K562 (cell line): Measurements from ENCODE around the gene GFRA3. TPM values are rescaled to one million over a fixed set of nuclear protein-coding genes. Genes with fewer than 3 reads are reported as not detected.

Experiments used
- ATAC-seq: fragments of 200-7000 bp; cut with Tn5 transposase; 3 replicates; pipeline ENCODE4 v1.9.1; 2020; ENCODE audit warnings: moderate library complexity
- BruUV-seq: library from RNA; stranded (reverse); fragments of 400-500 nt; replicated peaks from 2 replicates; lab custom pipeline; 2021; lab: Mats Ljungman, UMichigan
- CTCF ChIA-PET: fragments of 300-600 bp; formaldehyde crosslinking; extraction: SDS; loops from one replicate; lab custom pipeline; 2021; ENCODE audit warnings: low intra/inter-chr PET ratio; lab: Yijun Ruan, JAX
- POLR2A ChIA-PET: fragments of 300-600, 350-650 bp; sonication (Branson Sonifier 250); formaldehyde crosslinking; extraction: SDS; loops from one replicate; lab custom pipeline; 2021; ENCODE audit warnings: antibody characterized with exemption, inconsistent platforms; lab: Yijun Ruan, JAX
- DNase-seq, 4 experiments: peaks; one replicate each; pipeline versions ENCODE4 v3.0.0 to v3.0.0-alpha.2; 2011 to 2018; ENCODE audit warnings: low spot score in 3 of 4, mixed read lengths in 3 of 4; ENCODE audit errors: extremely low read depth in 1 of 4
- FAIRE-seq: peaks from 2 replicates; lab custom pipeline; 2011; peaks lifted over from hg19 to GRCh38; lab: Jason Lieb, UNC
- H2AFZ ChIP-seq: 2 replicates; pipeline ENCODE4 v1.6.0; 2011; ENCODE audit warnings: low read depth, low read length, control low read depth, inconsistent platforms
- H3K27ac ChIP-seq: fragments of 200-600 bp; 3 replicates; pipeline ENCODE4 v1.8.0; 2011; ENCODE audit warnings: low read depth, mild to moderate bottlenecking, control low read depth, inconsistent platforms, low read length, moderate library complexity, mixed read lengths; ENCODE audit errors: extremely low read depth
- H3K27me3 ChIP-seq, 2 experiments: fragments of 300-600 bp in 1 of 2; 2 replicates in 1 of 2; 3 replicates in 1 of 2; pipeline versions ENCODE4 v1.6.0 to v1.8.0; 2011; ENCODE audit warnings: inconsistent platforms in 2 of 2, low read length in 2 of 2, mild to moderate bottlenecking in 1 of 2, mixed read lengths in 1 of 2, moderate library complexity in 1 of 2; ENCODE audit not compliant: control insufficient read depth in 2 of 2, insufficient read depth in 2 of 2
- H3K36me3 ChIP-seq: fragments of 300-600 bp; 3 replicates; pipeline ENCODE4 v1.8.0; 2011; ENCODE audit warnings: mild to moderate bottlenecking, low read length, inconsistent platforms; ENCODE audit not compliant: control insufficient read depth, insufficient read depth
- H3K4me1 ChIP-seq, 2 experiments: fragments of 200-600 bp in 1 of 2; replicated peaks in 1 of 2; 2 replicates in 1 of 2; 3 replicates in 1 of 2; pipeline versions ENCODE4 v1.5.1 to v1.8.0; 2011; ENCODE audit warnings: inconsistent platforms in 2 of 2, low read length in 2 of 2, mild to moderate bottlenecking in 1 of 2, mixed read lengths in 1 of 2, moderate library complexity in 1 of 2; ENCODE audit not compliant: control insufficient read depth in 2 of 2, insufficient read depth in 2 of 2
- H3K4me2 ChIP-seq: 2 replicates; pipeline ENCODE4 v1.6.1; 2011; ENCODE audit warnings: low read length, control low read depth, inconsistent platforms, mixed read lengths; ENCODE audit not compliant: insufficient read depth
- H3K4me3 ChIP-seq: fragments of 200-600 bp; sonication (generic), shearing (Covaris generic); 2 replicates; pipeline ENCODE4 v1.5.1; 2016; ENCODE audit warnings: control low read depth, inconsistent platforms
- H3K79me2 ChIP-seq: fragments of 200-600 bp; 3 replicates; pipeline ENCODE4 v1.8.0; 2011; ENCODE audit warnings: low read length, inconsistent platforms; ENCODE audit not compliant: control insufficient read depth, insufficient read depth
- H3K9ac ChIP-seq, 2 experiments: 2 replicates each; pipeline versions ENCODE4 v1.6.0 to v1.6.1; 2011; ENCODE audit warnings: low read depth in 2 of 2, low read length in 2 of 2, control low read depth in 1 of 2, inconsistent platforms in 1 of 2, mild to moderate bottlenecking in 1 of 2, mixed read lengths in 1 of 2; ENCODE audit not compliant: insufficient read depth in 1 of 2
- H3K9me1 ChIP-seq: one replicate; pipeline ENCODE4 v1.6.0; 2011; ENCODE audit warnings: inconsistent platforms, mild to moderate bottlenecking, low read length, moderate library complexity; ENCODE audit not compliant: control insufficient read depth, insufficient read depth
- H3K9me3 ChIP-seq: replicated peaks from 2 replicates; pipeline ENCODE4 v1.5.1; 2011; ENCODE audit warnings: low read depth, low read length, inconsistent platforms; ENCODE audit not compliant: control insufficient read depth, insufficient read depth
- H4K20me1 ChIP-seq: replicated peaks from 2 replicates; pipeline ENCODE4 v1.6.1; 2011; ENCODE audit warnings: low read length, inconsistent platforms, mixed read lengths; ENCODE audit not compliant: control insufficient read depth, insufficient read depth
- CREB1 ChIP-seq, 2 experiments: sonication (generic) in 1 of 2; formaldehyde crosslinking in 1 of 2; IDR thresholded peaks; 2 replicates each; pipeline versions ENCODE4 v1.6.1 to v1.8.0; 2012 to 2022; ENCODE audit warnings: inconsistent platforms in 1 of 2, mild to moderate bottlenecking in 1 of 2, missing genetic modification reagents in 1 of 2, moderate library complexity in 1 of 2
- FOSL1 ChIP-seq: fragments of 200-800 bp; sonication (Bioruptor generic); conservative IDR thresholded peaks from 2 replicates; pipeline ENCODE4 v1.6.1; 2016; ENCODE audit warnings: missing genetic modification characterization, missing compliant biosample characterization
- FUS ChIP-seq: fragments of 200-400 bp; formaldehyde crosslinking; optimal IDR thresholded peaks from 2 replicates; pipeline ENCODE3; 2017; ENCODE audit warnings: low read depth, low read length
- HOXB6 ChIP-seq: fragments of 250-450 bp; sonication (Bioruptor Pico); IDR thresholded peaks from 2 replicates; pipeline ENCODE4 v1.5.1; 2022; ENCODE audit warnings: mild to moderate bottlenecking, borderline replicate concordance
- IRF2 ChIP-seq: sonication (generic); formaldehyde crosslinking; IDR thresholded peaks from 2 replicates; pipeline ENCODE4 v1.8.1; 2022; ENCODE audit warnings: mild to moderate bottlenecking, missing genetic modification reagents
- MAFG ChIP-seq: fragments of 450-650 bp; conservative IDR thresholded peaks from 2 replicates; pipeline ENCODE4 v1.6.1; 2016; ENCODE audit warnings: missing genetic modification characterization, missing compliant biosample characterization
- MEF2A ChIP-seq: IDR thresholded peaks from 2 replicates; pipeline ENCODE4 v1.6.1; 2011; ENCODE audit warnings: low read depth, mild to moderate bottlenecking, low read length, moderate library complexity; ENCODE audit not compliant: control insufficient read depth
- NCOA4 ChIP-seq: fragments of 450-650 bp; IDR thresholded peaks from 2 replicates; pipeline ENCODE4 v1.6.1; 2018; ENCODE audit warnings: mild to moderate bottlenecking; ENCODE audit not compliant: partially characterized antibody
- SIN3A ChIP-seq, 2 experiments: fragments of 150-350 bp in 1 of 2; IDR thresholded peaks; 2 replicates each; pipeline ENCODE4 v1.6.1; 2011 to 2016; ENCODE audit warnings: borderline replicate concordance in 2 of 2, low read depth in 2 of 2, low read length in 2 of 2, mild to moderate bottlenecking in 2 of 2, moderate library complexity in 2 of 2; ENCODE audit not compliant: control insufficient read depth in 1 of 2
- SMARCE1 ChIP-seq: fragments of 450-650 bp; IDR thresholded peaks from 2 replicates; pipeline ENCODE4 v1.7.1; 2016; ENCODE audit warnings: mild to moderate bottlenecking
- ZC3H11A ChIP-seq: IDR thresholded peaks from 2 replicates; pipeline ENCODE4 v1.6.1; 2012; ENCODE audit warnings: low read depth, low read length, improper control_type of control experiment
- ZNF146 ChIP-seq: IDR thresholded peaks from one replicate; pipeline ENCODE4 v1.6.1; 2018; ENCODE audit warnings: missing compliant biosample characterization; ENCODE audit not compliant: unreplicated experiment
- ZNF24 ChIP-seq: fragments of 450-650 bp; IDR thresholded peaks from 2 replicates; pipeline ENCODE4 v1.6.1; 2016
- WGBS: fragments of 100-300 bp; shearing (Covaris generic); methylation state at CpG from one replicate; pipeline ENCODE4 v1.1.6; 2016; ENCODE audit warnings: low coverage, mixed read lengths; ENCODE audit not compliant: insufficient coverage; ENCODE audit errors: missing lambda C conversion rate; 5-methylcytosine and 5-hydroxymethylcytosine counted together
- in situ Hi-C: fragments of 300-500 bp; cut with MboI; formaldehyde crosslinking; loops from 4 replicates; pipeline ENCODE4 v1.15.0; 2018; ENCODE audit warnings: inconsistent platforms, mixed read lengths
- intact Hi-C: fragments of 100-400 bp; cut with micrococcal nuclease; formaldehyde crosslinking; loops from 2 replicates; pipeline ENCODE4 v1.14.2; 2022
- polyA plus RNA-seq, 8 experiments: library from polyadenylated mRNA; depleted of rRNA in 4 of 8; stranded (reverse) in 5 of 8; unstranded in 3 of 8; fragments of >200 nt; fragmentation: Nextera tagmentation in 2 of 8; fragmentation: Illumina TruSeq in 1 of 8; extraction: Ambion mirVana in 2 of 8; extraction: Trizol in 1 of 8; gene quantifications; 2 replicates each; pipeline versions ENCODE4 v1.2.1 to v1.2.3, GENCODE V29; 2011 to 2014; ENCODE audit warnings: inconsistent platforms in 1 of 8, missing spikeins in 1 of 8
- total RNA-seq, 7 experiments: library from RNA; depleted of rRNA in 6 of 7; stranded (reverse); fragments of >200 nt in 6 of 7; fragmentation: Illumina TruSeq in 2 of 7; extraction: Trizol in 2 of 7; gene quantifications; 2 replicates each; pipeline versions ENCODE4 v1.2.1 to v1.2.3, GENCODE V29; 2011 to 2021; ENCODE audit warnings: low replicate concordance in 1 of 7

The GFRA3 gene
- total and polyA plus RNA-seq, 9 of the 15 experiments (the other 6 are each of a cell fraction or from before 2014, with no cell fraction given) = 0.05 to 0.09 (median 0.08) TPM; not detected in 6

DNA sequence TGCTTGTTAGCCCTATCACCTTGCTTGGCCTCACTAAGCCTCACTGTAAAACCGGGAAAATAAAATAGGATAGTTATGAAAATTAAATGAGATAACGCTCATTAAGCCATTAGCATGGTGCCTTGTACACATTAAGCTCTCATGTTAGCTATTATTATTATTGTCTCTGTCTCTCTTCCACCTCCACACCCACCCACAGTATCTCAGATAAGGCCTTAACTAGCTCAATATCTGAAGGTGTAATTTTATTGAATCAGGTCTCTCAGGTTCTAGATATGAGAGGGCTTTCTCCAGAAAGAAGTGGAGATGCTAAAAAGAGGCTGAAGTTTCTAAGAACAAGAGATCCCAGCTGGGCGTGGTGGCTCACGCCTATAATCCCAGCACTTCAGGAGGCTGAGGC lies 27.6 kb downstream of the GFRA3 start:
- no peaks in the 10 kb centered on the region for H4K20me1 ChIP-seq
- H3K27ac ChIP-seq = no peak overlapping the region
- ATAC-seq (no peak), DNase-seq (no peak), FAIRE-seq (no peak)
- no peak overlapping the region for H3K9ac ChIP-seq
- in situ Hi-C loops (no loop called here), intact Hi-C loops (no loop called here)
- H3K79me2 ChIP-seq = no peaks in the 10 kb centered on the region
- no TSS peak for BruUV-seq
- H3K9me1 ChIP-seq = no peaks in the 10 kb centered on the region
- H3K4me2 ChIP-seq = no peak overlapping the region
- H2AFZ ChIP-seq = no peak overlapping the region
- ChIA-PET POLR2A (interaction anchor here (0.8 kb wide), 1 partner anchor 10 kb away, joined by 4 read pairs; no protein-coding TSS in a partner anchor), CTCF (no interaction called here)
- no peaks in the 10 kb centered on the region for H3K9me3 ChIP-seq
- peaks cover 5 to 15% of the 10 kb centered on the region in 2 experiments; a peak in 4 of 5 replicates for H3K4me1 ChIP-seq
- H3K4me3 ChIP-seq = no peak overlapping the region
- peaks cover 5 to 6% of the 10 kb centered on the region in 2 experiments; a peak in 4 of 5 replicates for H3K27me3 ChIP-seq
- TF ChIP-seq MAFG (tag) (no peak), NCOA4 (no peak), ZNF146 (CRISPR knock-in tag) (no peak), SIN3A (IDR thresholded peaks at IDR 0.05; ENCODE audit: borderline replicate concordance in 2 of 2, control insufficient read depth in 1 of 2, low read depth in 2 of 2, low read length in 2 of 2) (no peak), CREB1 (IDR thresholded peaks at IDR 0.05) (no peak), CREB1 (CRISPR knock-in tag; IDR thresholded peaks at IDR 0.05) (no peak), MEF2A (no peak), FOSL1 (tag) (no peak), ZNF24 (no peak), IRF2 (CRISPR knock-in tag) (no peak), HOXB6 (CRISPR knock-in tag) (no peak), ZC3H11A (no peak), SMARCE1 (no peak), FUS (no peak)
- whole genome bisulfite sequencing = 19% methylated on average over 4 of the region's 4 CpGs
- H3K36me3 ChIP-seq = no peaks in the 10 kb centered on the region
